Stimulated activated CD4-positive, alpha-beta T cell treated with anti-CD3 and anti-CD28 coated beads, TNF-alpha, amount 100 ng/mL, for 1 hour (primary cell): ENCODE results near the gene DDX39A.

Source experiments
- DNase-seq, 3 donors: peaks; one replicate each; pipeline ENCODE4 v3.0.0-alpha.2; 2020; ENCODE audit warnings: low read depth in 3 of 3, low spot score in 1 of 3

DDX39A gene

GRCh38 chr19:14434543-14435319, 15.6 kb upstream of the DDX39A start:
- DNase-seq = no peak

DNA sequence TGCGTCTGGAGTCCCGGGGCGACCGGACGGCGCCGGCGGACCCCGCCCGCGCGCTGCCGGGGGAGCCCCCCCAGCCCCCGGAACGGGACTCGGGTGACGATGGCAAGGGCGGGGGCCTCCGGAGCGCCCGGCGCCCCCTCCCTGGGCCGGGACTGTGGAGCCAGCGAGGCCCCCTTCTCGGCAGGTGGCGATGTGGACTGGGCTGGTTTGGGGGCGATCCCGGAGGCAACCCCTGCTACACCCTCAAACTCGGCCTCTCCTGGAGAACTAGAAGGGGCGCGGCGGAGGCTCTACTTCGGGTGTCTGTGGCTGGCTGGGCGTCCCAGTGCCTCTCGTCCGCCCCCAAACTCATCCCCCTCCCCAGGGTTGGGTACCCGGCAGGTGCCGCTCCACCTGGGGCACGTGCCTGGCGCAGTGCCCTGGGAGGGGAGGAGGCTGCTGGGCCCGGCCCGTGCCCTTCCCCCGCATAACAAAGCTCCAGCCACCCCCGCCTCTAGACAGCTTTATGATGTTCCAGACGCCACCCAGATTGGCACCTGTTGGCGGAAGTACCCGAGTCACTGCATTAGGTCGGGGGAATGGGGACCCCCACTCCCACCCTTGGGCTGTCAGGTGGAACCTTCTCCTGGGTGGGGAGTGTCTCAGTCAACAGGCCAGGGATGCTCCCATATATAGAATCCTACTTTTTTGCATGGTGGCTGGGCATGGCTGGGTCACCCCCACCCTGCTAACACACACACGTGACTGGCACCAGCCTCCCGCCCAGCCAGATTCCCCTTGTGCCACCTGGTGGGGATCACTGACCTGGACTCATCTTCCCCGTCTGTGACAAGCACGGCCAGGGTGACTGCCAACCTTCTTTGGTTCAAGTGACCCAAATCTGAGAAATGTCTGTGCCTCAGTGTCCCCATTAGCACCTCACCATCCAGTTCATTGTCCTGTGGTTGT, 14.7 kb upstream of the DDX39A start:
- DNase-seq = peak in 1 of 3 donors; percentile 30

- peak in 1 of 3 donors; percentile 54 for DNase-seq
These were observed 13.8 kb upstream of the DDX39A start, which contains the start of gene PKN1 for GRCh38 chr19:14432791-14433553. TSS of gene PKN1 (plus strand) at chr19:14433306. CDS start at chr19:14433522, 216 bp downstream.

GRCh38 chr19:14430712-14431111, 11.6 kb upstream of the DDX39A start:
- DNase-seq = no peak

GRCh38 chr19:14428882-14429416, 9.8 kb upstream of the DDX39A start:
- DNase-seq = no peak

DNA sequence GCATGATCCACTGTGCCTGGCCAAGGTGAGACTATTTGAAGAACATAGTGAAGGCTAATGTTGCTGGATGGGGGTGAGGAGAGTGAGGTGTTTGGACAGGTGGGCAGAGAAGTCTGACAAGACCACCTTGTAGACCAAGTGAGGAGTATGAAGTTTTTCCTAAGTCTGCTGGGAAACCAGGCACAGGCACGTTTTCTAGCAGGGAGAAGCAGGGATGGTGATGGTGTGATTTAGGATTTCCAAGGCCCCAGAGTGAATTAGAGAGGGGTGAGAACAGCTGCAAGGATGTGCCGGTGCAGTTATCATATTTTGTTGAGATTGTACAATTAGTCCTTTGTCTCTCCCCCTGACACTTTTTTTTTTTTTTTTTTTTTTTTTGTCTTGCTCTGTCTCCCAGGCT, 8.3 kb upstream of the DDX39A start:
- DNase-seq = no peak

GRCh38 chr19:14425696-14426138, 6.6 kb upstream of the DDX39A start:
- no peak for DNase-seq

- peak in 1 of 3 donors; percentile 83 for DNase-seq
These were observed 360 bp downstream of the DDX39A start for GRCh38 chr19:14418856-14419105.

- DNase-seq = no peak
These were observed 2.3 kb downstream of the DDX39A start for GRCh38 chr19:14416817-14417231.

GRCh38 chr19:14414926-14415690, 4.0 kb downstream of the DDX39A start:
- DNase-seq = no peak

DNA sequence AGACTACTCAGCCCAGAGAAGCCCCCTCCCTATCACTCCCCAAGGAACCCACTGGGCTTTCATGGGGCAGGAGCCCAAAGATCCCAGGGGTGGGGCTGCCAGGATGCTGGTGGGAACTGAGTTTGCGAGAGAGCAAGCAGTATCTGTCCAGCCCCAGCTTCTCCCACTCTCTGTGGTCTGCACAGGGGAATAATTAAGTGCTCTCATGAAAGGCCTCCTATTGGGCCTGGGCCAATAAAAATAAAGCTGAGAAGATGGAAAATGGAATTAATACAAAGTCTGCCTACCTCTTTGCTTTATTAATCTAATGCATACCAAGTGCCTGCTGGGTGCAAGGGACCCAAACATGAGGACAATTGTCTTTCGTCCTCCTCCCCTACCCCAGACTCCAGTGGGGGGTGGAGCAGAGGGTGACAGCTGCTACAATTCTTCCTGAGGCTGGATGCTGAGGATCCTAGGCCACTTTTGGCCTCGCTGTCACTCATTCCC, 5.4 kb downstream of the DDX39A start:
- no peak for DNase-seq

DNA sequence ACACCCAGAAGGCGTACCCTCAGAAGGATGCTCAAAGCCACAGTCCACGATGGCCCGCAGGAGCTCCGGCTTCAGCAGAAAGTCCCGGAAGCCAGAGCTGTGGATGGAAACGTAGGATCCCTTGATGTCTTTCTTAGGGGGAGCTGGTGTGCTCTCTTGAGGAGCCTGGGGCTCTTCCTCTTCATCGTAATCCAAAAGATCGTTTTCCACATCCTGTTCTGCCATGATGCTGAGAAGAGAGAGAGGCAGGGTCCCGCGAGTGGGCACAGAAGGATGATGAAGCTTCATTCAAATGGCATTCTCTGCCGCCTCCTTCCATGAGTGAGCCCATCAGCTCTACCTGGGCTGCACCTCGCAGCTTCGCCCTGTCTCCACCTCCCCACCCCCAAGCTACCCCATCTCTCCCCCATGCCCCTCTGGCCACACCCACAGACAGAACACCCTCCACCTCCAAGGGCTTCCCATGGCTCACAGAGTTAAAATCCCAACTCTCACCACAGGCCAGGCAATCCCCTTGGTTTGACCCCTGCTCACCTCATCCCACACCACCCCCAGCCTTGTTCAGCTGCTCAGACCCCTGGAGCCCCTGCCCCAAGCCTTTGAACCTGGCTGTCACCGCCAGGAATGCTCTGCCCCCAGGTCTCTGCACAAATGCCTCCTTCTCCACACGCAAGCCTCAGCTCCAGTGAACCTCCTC, 6.0 kb downstream of the DDX39A start:
- no peak for DNase-seq

DNA sequence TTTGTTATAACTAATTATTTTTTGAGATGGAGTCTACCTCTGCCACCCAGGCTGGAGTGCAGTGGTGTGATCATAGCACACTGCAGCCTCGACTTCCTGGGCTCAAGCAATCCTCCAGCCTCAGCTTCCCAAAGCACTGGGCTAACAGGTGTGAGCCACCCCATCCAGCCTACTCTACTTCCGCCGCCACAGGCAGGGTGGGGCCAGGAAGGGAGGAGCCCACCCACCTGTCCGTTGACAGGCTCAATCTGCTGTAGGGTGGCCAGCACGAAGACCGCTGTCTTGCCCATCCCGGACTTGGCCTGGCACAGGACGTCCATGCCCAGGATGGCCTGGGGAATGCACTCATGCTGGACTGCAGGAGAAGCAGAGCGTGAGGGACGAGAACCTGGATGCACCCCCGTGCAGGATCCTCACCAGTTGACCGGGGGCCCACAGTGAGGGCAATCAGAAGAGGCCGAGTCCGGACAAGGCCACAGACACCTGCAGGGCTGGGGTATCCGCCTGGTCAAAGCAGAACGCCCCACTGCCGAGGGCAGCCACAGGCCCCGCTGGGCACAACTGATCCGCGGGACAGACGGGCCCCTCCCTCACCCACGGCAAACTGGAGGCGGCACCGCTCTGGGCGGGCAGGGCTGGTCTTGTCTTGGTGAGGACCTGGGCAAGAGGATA, 6.7 kb downstream of the DDX39A start:
- no peak for DNase-seq

GRCh38 chr19:14411938-14412245, 7.2 kb downstream of the DDX39A start:
- DNase-seq = no peak

DNA sequence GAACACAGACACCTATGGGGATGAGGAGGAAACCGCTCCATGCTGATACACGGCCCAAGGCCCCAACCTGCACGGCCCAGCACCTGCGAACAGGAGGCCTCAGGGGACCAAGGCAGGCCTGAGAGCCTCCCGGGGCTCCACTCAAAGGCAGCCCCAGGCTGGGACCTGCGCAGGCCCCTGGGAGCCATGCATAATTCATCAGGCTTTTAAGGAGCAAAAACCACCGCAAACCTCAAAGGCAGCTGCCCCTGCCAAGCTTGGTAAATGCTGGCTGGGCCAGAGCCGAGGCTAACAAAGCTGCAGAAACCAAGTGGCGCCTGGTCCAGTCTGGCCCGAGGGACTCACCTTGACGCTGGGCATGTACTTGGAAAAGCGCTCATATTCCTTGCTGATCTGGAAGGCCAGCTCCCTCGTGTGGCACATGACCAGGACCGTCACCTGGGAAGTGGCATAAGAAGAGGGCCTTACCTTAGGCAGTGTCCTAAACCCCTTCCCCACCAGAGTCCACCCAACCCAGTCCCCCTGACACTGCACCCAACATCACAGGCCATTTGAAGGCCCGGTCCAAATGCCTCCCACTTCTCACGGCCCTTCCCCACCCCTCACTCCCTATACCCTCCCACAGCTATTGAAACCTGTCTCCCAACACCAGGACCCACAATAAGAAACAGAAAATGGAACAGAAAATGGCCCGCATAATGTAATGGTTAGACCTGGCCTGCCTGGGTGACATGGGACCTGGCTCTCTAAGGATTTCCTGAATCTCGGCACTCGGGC, 7.8 kb downstream of the DDX39A start:
- DNase-seq = no peak

DNA sequence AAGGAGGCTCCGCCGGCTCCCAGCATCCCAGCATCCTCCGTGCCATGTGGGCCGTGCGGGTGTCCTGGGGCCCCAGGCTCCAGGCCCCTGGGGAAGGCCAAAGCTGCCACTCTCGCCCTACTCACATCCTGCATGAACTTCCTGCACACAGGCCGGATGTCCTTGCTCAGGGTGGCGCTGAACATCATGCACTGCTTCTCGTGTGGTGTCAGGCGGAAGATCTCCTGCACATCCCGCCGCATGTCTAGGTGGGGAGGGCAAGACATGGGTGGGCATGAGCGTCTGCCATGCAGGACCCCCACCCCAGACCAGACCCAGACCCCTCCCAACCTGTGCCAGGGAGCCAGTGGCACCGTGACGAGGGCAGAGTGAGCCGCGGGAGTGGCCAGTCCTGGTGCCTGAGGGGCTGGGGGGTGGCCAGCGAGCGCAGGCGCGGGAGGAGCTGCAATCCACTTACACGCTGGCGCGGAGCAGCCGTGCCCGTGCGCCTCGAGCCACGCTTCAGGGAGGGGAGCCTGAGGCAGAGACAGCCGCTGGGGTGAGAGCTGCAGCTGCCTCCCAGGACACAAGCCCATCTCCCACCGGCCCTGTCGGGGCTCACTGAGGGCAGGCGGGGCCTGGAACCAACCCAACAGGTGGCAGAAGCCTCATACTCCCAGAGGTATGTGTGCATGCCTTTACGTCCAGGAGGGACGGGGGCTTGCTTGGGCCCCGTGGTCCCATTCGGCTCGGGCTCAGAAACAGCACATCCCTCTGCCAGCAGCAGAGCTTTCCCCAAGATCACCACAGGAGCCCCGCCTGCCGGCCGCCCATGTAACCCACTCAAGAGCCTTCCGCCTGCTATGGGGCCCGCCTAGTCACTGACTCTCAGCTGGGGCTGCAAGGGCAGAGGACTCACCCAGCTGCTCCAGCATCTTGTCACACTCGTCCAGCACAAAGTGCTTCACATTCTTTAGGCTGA, 8.8 kb downstream of the DDX39A start:
- no peak for DNase-seq
